T1000 (cell line): ENCODE measurements around the gene CT45A5.
"Not testable (repeated sequence)": the region's sequence is repeated elsewhere in the genome, so short reads cannot be mapped to it uniquely, and the experiment has no call there.

Experiments
- DNase-seq: peaks from one replicate; lab custom pipeline; 2025; ENCODE audit warnings: mixed read lengths; lab: John Stamatoyannopoulos, UW

The CT45A5 gene

GRCh38 chrX:135785403-135785802 is at the start of gene CT45A5:
Gene CT45A5 (minus strand): TSS chrX:135785503. CDS start chrX:135781729, 3,774 bp downstream.
- DNase-seq, result not testable (repeated sequence)

GRCh38 chrX:135819912-135820311 is 34.6 kb upstream of the CT45A5 start, which contains the start of gene CT45A2:
Gene CT45A2 (minus strand): TSS chrX:135820012. CDS start chrX:135816265, 3,747 bp downstream.
- not testable (repeated sequence) for DNase-seq

- DNase-seq, result not testable (repeated sequence)
Observed at GRCh38 chrX:135802687-135803086, 17.4 kb upstream of the CT45A5 start, which contains the start of gene CT45A6. Gene CT45A6 (minus strand): TSS chrX:135802787. CDS start chrX:135798993, 3,794 bp downstream.

- DNase-seq, result not testable (repeated sequence)
Observed at GRCh38 chrX:135768091-135768490, 17.2 kb downstream of the CT45A5 start, which contains the start of gene CT45A3. Gene CT45A3 (minus strand): TSS chrX:135768191. CDS start chrX:135764444, 3,747 bp downstream.

GRCh38 chrX:135744739-135745138 is 40.6 kb downstream of the CT45A5 start:
- DNase-seq, result not testable (repeated sequence)

- no peak for DNase-seq
Observed at GRCh38 chrX:135741192-135741715, 44.0 kb downstream of the CT45A5 start.

- no peak for DNase-seq
Observed at GRCh38 chrX:135740681-135741149, 44.6 kb downstream of the CT45A5 start.

GRCh38 chrX:135737366-135738071 is 47.8 kb downstream of the CT45A5 start:
- no peak for DNase-seq

- DNase-seq, result not testable (repeated sequence)
Observed at GRCh38 chrX:135734666-135735065, 50.6 kb downstream of the CT45A5 start.
